Ovary (tissue), 9 donors: ENCODE results near the gene ARHGEF19. TPM values are rescaled to one million over a fixed set of nuclear protein-coding genes. Genes with fewer than 3 reads are reported as not detected.
A peak's percentile ranks its signal among the peaks of the same experiment; 100 is the strongest.

Source experiments
- DNase-seq, 5 donors: peaks; one replicate each; pipeline ENCODE4 v3.0.0-alpha.2; 2019 to 2020
- H3K27ac ChIP-seq, 2 donors: fragments of 200-600 bp; one replicate each; pipeline versions ENCODE4 v1.5.1 to v1.8.0; 2019 to 2022
- H3K27me3 ChIP-seq: fragments of 200-600 bp; one replicate; pipeline ENCODE4 v1.8.0; 2022
- H3K36me3 ChIP-seq: fragments of 200-600 bp; sonication (generic); one replicate; pipeline ENCODE4 v1.5.1; 2019
- H3K4me1 ChIP-seq: one replicate; pipeline ENCODE4 v1.8.1; 2013; ENCODE audit warnings: mild to moderate bottlenecking, moderate library complexity; ENCODE audit not compliant: insufficient read depth
- H3K4me3 ChIP-seq: fragments of 200-600 bp; sonication (generic); one replicate; pipeline ENCODE4 v1.5.1; 2017
- H3K9me3 ChIP-seq, 2 donors: fragments of 200-600 bp in 1 of 2; sonication (generic) in 1 of 2; one replicate each; pipeline versions ENCODE4 v1.5.1 to v1.8.1; 2013 to 2019; ENCODE audit warnings: mild to moderate bottlenecking in 1 of 2, moderate library complexity in 1 of 2
- EP300 ChIP-seq: sonication (generic); formaldehyde crosslinking; IDR thresholded peaks from one replicate; pipeline ENCODE4 v1.6.1; 2017; ENCODE audit warnings: antibody characterized with exemption
- POLR2A ChIP-seq: fragments of 450-650 bp; IDR thresholded peaks from one replicate; pipeline ENCODE4 v1.6.1; 2017; ENCODE audit warnings: antibody characterized with exemption, mild to moderate bottlenecking, moderate library complexity
- WGBS, 3 donors: extraction: QIAGEN DNeasy Blood & Tissue Kit in 1 of 3; methylation state at CpG; one replicate each; pipeline versions ENCODE4 v1.1.5 to v1.1.7; 2013 to 2017; 5-methylcytosine and 5-hydroxymethylcytosine counted together
- intact Hi-C, 4 donors: fragments of 100-400 bp; cut with DNase I; formaldehyde crosslinking; loops; one replicate each; pipeline versions ENCODE4 v1.11.0 to v1.15.1; 2022 to 2023
- polyA plus RNA-seq, 2 donors: library from polyadenylated mRNA; stranded (reverse); fragments of 200-250 nt in 1 of 2; fragments of 350-450 nt in 1 of 2; fragmentation: Illumina TruSeq in 1 of 2; extraction: RNeasy Lipid Tissue Mini Kit (QIAGEN cat#74804) in 1 of 2; gene quantifications; one replicate each; pipeline ENCODE4 v1.2.3, GENCODE V29; 2013 to 2014
- total RNA-seq, 7 donors: library from RNA; depleted of rRNA in 2 of 7; stranded (reverse); fragments of >200 nt in 2 of 7; fragmentation: NEBNext Ultra II Directional in 3 of 7; extraction: Animal tissue kit (Norgen Biotek cat#: 25700) in 3 of 7; gene quantifications; one replicate each; pipeline versions ENCODE4 v1.1.0 to v1.2.4, GENCODE V29; 2016 to 2023
- TF ChIP-seq, protein P1 (sequence below), 3 donors: fragments of 450-650 bp in 2 of 3; fragments of 200-600 bp in 1 of 3; IDR thresholded peaks; one replicate each; pipeline versions ENCODE4 v1.5.1 to v1.8.0; 2016 to 2022; ENCODE audit warnings: antibody characterized with exemption in 3 of 3, mild to moderate bottlenecking in 1 of 3
- donor health status: DM: no; HTN: no; CAD: no; lungs with moderate emphysema.
- donor health status: DM: no; HTN: no; CAD: no.
- donor health status: Bipolar disorder and iron deficiency.
- donor health status: DM: yes; HTN: yes; CAD: no.
- donor health status: DM: no; HTN: no; CAD: no.
- donor health status: DM: yes; HTN: yes; CAD: no.

The ARHGEF19 gene
- total and polyA plus RNA-seq, 9 donors = 2.3 to 30.4 (median 14.6) TPM

DNA sequence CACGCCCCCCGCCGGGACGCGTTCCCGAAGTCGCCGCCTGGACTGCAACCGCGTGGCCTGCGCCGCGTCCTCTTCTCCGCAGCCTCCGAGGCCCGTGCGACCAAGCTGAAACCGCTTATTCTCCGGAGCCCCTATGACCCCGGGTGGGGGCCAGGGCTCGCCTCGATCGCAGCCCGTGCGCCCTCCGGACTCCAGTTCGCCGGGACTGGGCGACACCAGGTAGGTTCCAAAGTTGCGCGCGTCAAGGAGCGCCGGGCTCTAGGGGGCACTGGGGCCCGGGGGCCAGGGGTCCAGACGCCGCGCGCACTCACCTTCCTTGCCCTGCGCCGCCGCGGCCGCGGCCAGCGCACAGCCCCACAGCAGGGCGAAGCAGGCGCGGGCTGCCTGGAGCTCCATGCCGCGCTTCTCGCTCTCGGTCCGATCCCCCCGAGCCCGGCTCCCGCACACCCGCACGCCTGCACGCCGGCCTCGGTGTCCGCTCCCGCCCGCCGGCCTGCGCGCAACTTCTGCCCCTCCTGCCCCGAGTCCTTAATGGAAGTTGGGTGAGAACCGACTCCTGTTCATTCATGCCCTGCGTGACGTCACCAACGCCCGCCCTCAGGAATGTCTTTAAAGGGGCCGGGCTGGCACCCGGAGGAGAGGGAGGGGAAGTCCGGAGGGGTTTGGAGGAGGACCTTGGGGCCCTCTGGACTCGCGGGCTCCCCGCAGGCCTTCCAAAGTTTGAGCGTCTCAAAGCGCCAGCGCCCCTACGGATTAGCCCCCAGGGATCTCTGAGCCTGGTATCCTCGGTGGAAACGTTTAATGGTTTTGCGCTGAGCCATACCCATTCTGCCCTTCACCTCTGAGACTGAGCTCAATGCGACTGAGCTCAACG, 56.7 kb downstream of the ARHGEF19 start, which contains the start of gene EPHA2:
TSS of gene EPHA2 (minus strand) at position 533 of the 874 bp plus-strand sequence. CDS start at position 396, 137 bp downstream.
- Histone ChIP-seq H3K36me3 (no peaks in the 10 kb centered on the region), H3K4me1 (peaks cover 11% of the 10 kb centered on the region), H3K27ac (peak within 1 kb of the TSS; percentile 53 to 57), H3K9me3 (no peaks in the 10 kb centered on the region), H3K4me3 (peak within 1 kb of the TSS; percentile 61), H3K27me3 (no peaks in the 10 kb centered on the region)
- 4 to 7% (median 5%) methylated on average over 75 to 89 of the region's 89 CpGs for WGBS, 3 donors
- intact Hi-C loops = no loop called here
- TF ChIP-seq POLR2A (peak; percentile 81), EP300 (no peak)
- TF ChIP-seq, protein P1, sequence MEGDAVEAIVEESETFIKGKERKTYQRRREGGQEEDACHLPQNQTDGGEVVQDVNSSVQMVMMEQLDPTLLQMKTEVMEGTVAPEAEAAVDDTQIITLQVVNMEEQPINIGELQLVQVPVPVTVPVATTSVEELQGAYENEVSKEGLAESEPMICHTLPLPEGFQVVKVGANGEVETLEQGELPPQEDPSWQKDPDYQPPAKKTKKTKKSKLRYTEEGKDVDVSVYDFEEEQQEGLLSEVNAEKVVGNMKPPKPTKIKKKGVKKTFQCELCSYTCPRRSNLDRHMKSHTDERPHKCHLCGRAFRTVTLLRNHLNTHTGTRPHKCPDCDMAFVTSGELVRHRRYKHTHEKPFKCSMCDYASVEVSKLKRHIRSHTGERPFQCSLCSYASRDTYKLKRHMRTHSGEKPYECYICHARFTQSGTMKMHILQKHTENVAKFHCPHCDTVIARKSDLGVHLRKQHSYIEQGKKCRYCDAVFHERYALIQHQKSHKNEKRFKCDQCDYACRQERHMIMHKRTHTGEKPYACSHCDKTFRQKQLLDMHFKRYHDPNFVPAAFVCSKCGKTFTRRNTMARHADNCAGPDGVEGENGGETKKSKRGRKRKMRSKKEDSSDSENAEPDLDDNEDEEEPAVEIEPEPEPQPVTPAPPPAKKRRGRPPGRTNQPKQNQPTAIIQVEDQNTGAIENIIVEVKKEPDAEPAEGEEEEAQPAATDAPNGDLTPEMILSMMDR (IDR thresholded peaks at IDR 0.05) = no peak
- DNase-seq = peak; percentile 86 to 90 (median 90)

GRCh38 chr1:16153999-16154673, 58.3 kb downstream of the ARHGEF19 start:
- no peaks in the 10 kb centered on the region for H3K9me3 ChIP-seq
- no peak for DNase-seq
- no peaks in the 10 kb centered on the region for H3K27me3 ChIP-seq
- TF ChIP-seq POLR2A (no peak), EP300 (no peak)
- TF ChIP-seq, protein P1 (IDR thresholded peaks at IDR 0.05) = no peak
- intact Hi-C loops = loop anchor here in 1 of 4 donors (5.0 kb wide), 1 partner anchor 33 kb away; no protein-coding TSS in a partner anchor
- WGBS, 3 donors = 38 to 40% (median 39%) methylated on average over 17 of the region's 17 CpGs
- H3K27ac ChIP-seq = no peak overlapping the region
- H3K4me3 ChIP-seq = peak overlapping the region; percentile 61
- H3K36me3 ChIP-seq = no peaks in the 10 kb centered on the region
- peaks cover 11% of the 10 kb centered on the region for H3K4me1 ChIP-seq

- peak overlapping the region; percentile 61 for H3K4me3 ChIP-seq
- WGBS, 3 donors = 76 to 83% (median 80%) methylated on average over 13 of the region's 13 CpGs
- no peaks in the 10 kb centered on the region for H3K9me3 ChIP-seq
- no peaks in the 10 kb centered on the region for H3K27me3 ChIP-seq
- H3K27ac ChIP-seq = no peak overlapping the region
- DNase-seq = no peak
- H3K36me3 ChIP-seq = no peaks in the 10 kb centered on the region
- TF ChIP-seq, protein P1 (IDR thresholded peaks at IDR 0.05) = no peak
- TF ChIP-seq EP300 = no peak
- TF ChIP-seq POLR2A = no peak
- intact Hi-C loops = loop anchor here in 1 of 4 donors (5.0 kb wide), 1 partner anchor 34 kb away; no protein-coding TSS in a partner anchor
- H3K4me1 ChIP-seq = peaks cover 11% of the 10 kb centered on the region
Observed at GRCh38 chr1:16153096-16153998, 59.1 kb downstream of the ARHGEF19 start.
